HCT116 (cell line): ENCODE data around the gene DDT. TPM values are rescaled to one million over a fixed set of nuclear protein-coding genes. Genes with fewer than 3 reads are reported as not detected.

Source experiments
- ATAC-seq: fragments of 200-7000 bp; cut with Tn5 transposase; 2 replicates; pipeline ENCODE4 v1.9.1; 2020; ENCODE audit warnings: mild to moderate bottlenecking, moderate library complexity
- BruUV-seq: library from RNA; stranded (reverse); fragments of 400-500 nt; replicated peaks from 2 replicates; lab custom pipeline; 2021; lab: Mats Ljungman, UMichigan
- CTCF ChIA-PET: fragments of 300-600 bp; sonication (Branson Sonifier 250); formaldehyde crosslinking; loops from one replicate; lab custom pipeline; 2021; ENCODE audit warnings: antibody characterized with exemption; lab: Charles Lee
- POLR2A ChIA-PET: fragments of 300-600, 350-600 bp; sonication (Branson Sonifier 250); formaldehyde crosslinking; loops from one replicate; lab custom pipeline; 2021; ENCODE audit warnings: antibody characterized with exemption; lab: Charles Lee
- RAD21 ChIA-PET, 2 experiments: fragments of 300-600 bp; sonication (Branson Sonifier 250); formaldehyde crosslinking; loops; one replicate each; lab custom pipeline; 2023; ENCODE audit warnings: low total read pairs in 2 of 2; ENCODE audit not compliant: uncharacterized antibody in 2 of 2, unreplicated experiment in 2 of 2, low non-redundant PET in 1 of 2; lab: Charles Lee
- DNase-seq: peaks from one replicate; pipeline ENCODE4 v3.0.0-alpha.2; 2010; ENCODE audit warnings: low read depth, low spot score
- H2AFZ ChIP-seq: fragments of 200-600 bp; shearing (Covaris generic), sonication (generic); 2 replicates; pipeline ENCODE4 v1.6.1; 2017; ENCODE audit warnings: low read depth, mixed run types, mixed read lengths, antibody characterized with exemption, low read length; ENCODE audit not compliant: poor library complexity, severe bottlenecking
- H3K27ac ChIP-seq: 2 replicates; pipeline ENCODE4 v1.5.1; 2012; ENCODE audit warnings: low read depth, low read length
- H3K27me3 ChIP-seq: fragments of 200-600 bp; sonication (generic); 2 replicates; pipeline ENCODE4 v1.6.1; 2016; ENCODE audit warnings: mixed run types, low read length, mixed read lengths; ENCODE audit not compliant: insufficient read depth
- H3K36me3 ChIP-seq, 2 experiments: fragments of 200-500 bp in 1 of 2; fragments of 200-600 bp in 1 of 2; sonication (Bioruptor generic) in 1 of 2; sonication (generic) in 1 of 2; 2 replicates each; pipeline versions ENCODE4 v1.5.1 to v1.6.1; 2014 to 2016; ENCODE audit warnings: low read length in 2 of 2, inconsistent platforms in 1 of 2, mixed read lengths in 1 of 2, mixed run types in 1 of 2; ENCODE audit not compliant: insufficient read depth in 2 of 2, control insufficient read depth in 1 of 2
- H3K4me1 ChIP-seq, 2 experiments: fragments of 200-600 bp in 1 of 2; sonication (generic) in 1 of 2; 2 replicates each; pipeline versions ENCODE4 v1.5.1 to v1.6.1; 2012 to 2017; ENCODE audit warnings: low read length in 2 of 2, inconsistent platforms in 1 of 2, mild to moderate bottlenecking in 1 of 2, mixed read lengths in 1 of 2, mixed run types in 1 of 2, moderate library complexity in 1 of 2; ENCODE audit not compliant: insufficient read depth in 2 of 2, control insufficient read depth in 1 of 2
- H3K4me2 ChIP-seq: fragments of 200-600 bp; sonication (generic); 2 replicates; pipeline ENCODE4 v1.6.1; 2017; ENCODE audit warnings: mixed run types, low read length, mixed read lengths
- H3K4me3 ChIP-seq, 2 experiments: fragments of 200-600 bp in 1 of 2; sonication (generic) in 1 of 2; replicated peaks in 1 of 2; 2 replicates each; pipeline ENCODE4 v1.5.1; 2011 to 2016; ENCODE audit warnings: low read length in 2 of 2, control low read depth in 1 of 2, low read depth in 1 of 2, mild to moderate bottlenecking in 1 of 2, mixed read lengths in 1 of 2, mixed run types in 1 of 2
- H3K79me2 ChIP-seq: fragments of 200-600 bp; sonication (generic); 2 replicates; pipeline ENCODE4 v1.6.1; 2017; ENCODE audit warnings: mild to moderate bottlenecking, mixed run types, low read length, moderate library complexity, mixed read lengths; ENCODE audit not compliant: insufficient read depth
- H3K9ac ChIP-seq: fragments of 200-600 bp; sonication (generic); 2 replicates; pipeline ENCODE4 v1.6.1; 2016; ENCODE audit warnings: low read length, mixed read lengths
- H3K9me2 ChIP-seq: fragments of 200-600 bp; sonication (generic), shearing (Covaris generic); 2 replicates; pipeline ENCODE4 v1.6.1; 2017; ENCODE audit warnings: mixed run types, mild to moderate bottlenecking, moderate library complexity; ENCODE audit not compliant: insufficient read depth
- H3K9me3 ChIP-seq, 2 experiments: fragments of 200-500 bp in 1 of 2; fragments of 200-600 bp in 1 of 2; sonication (Bioruptor generic) in 1 of 2; sonication (generic) in 1 of 2; 2 replicates each; pipeline ENCODE4 v1.6.1; 2014 to 2017; ENCODE audit warnings: low read length in 2 of 2, mixed read lengths in 2 of 2, inconsistent platforms in 1 of 2, low read depth in 1 of 2, mild to moderate bottlenecking in 1 of 2, mixed run types in 1 of 2, moderate library complexity in 1 of 2; ENCODE audit not compliant: control insufficient read depth in 1 of 2, insufficient read depth in 1 of 2
- H4K20me1 ChIP-seq: fragments of 200-600 bp; sonication (generic), shearing (Covaris generic); 2 replicates; pipeline ENCODE4 v1.6.1; 2017; ENCODE audit warnings: mixed run types, mild to moderate bottlenecking, moderate library complexity; ENCODE audit not compliant: insufficient read depth
- ATF3 ChIP-seq: IDR thresholded peaks from 2 replicates; pipeline ENCODE4 v1.6.1; 2012
- CBX3 ChIP-seq: IDR thresholded peaks from 2 replicates; pipeline ENCODE4 v1.6.1; 2012; ENCODE audit warnings: low read depth
- EGR1 ChIP-seq: IDR thresholded peaks from 2 replicates; pipeline ENCODE4 v1.6.1; 2012; ENCODE audit warnings: low read depth
- ELF1 ChIP-seq: IDR thresholded peaks from 2 replicates; pipeline ENCODE4 v1.6.1; 2012; ENCODE audit warnings: low read depth, borderline replicate concordance
- JUND ChIP-seq: IDR thresholded peaks from 2 replicates; pipeline ENCODE4 v1.6.1; 2012
- MAX ChIP-seq: IDR thresholded peaks from 2 replicates; pipeline ENCODE4 v1.6.1; 2012
- POLR2A ChIP-seq: IDR thresholded peaks from 2 replicates; pipeline ENCODE4 v1.7.0; 2011; ENCODE audit warnings: borderline replicate concordance; ENCODE audit not compliant: insufficient read depth, insufficient read length; ENCODE audit errors: extremely low read depth
- RAD21 ChIP-seq: IDR thresholded peaks from 2 replicates; pipeline ENCODE4 v1.6.1; 2012; ENCODE audit warnings: low read depth, mild to moderate bottlenecking
- REST ChIP-seq: IDR thresholded peaks from 2 replicates; pipeline ENCODE4 v1.6.1; 2012; ENCODE audit warnings: low read depth
- SP1 ChIP-seq: IDR thresholded peaks from 2 replicates; pipeline ENCODE4 v1.6.1; 2012; ENCODE audit warnings: low read depth
- TCF7L2 ChIP-seq: IDR thresholded peaks from 2 replicates; pipeline ENCODE4 v1.7.0; 2011; ENCODE audit warnings: borderline replicate concordance, inconsistent platforms; ENCODE audit not compliant: insufficient read depth, insufficient read length; ENCODE audit errors: extremely low read depth
- YY1 ChIP-seq: IDR thresholded peaks from 2 replicates; pipeline ENCODE4 v1.6.1; 2011; ENCODE audit warnings: low read length, low read depth, moderate library complexity, mild to moderate bottlenecking; ENCODE audit not compliant: insufficient replicate concordance; ENCODE audit errors: extremely low read depth
- ZNF274 ChIP-seq: fragments of 200-500 bp; sonication (Bioruptor generic); IDR thresholded peaks from 2 replicates; pipeline ENCODE4 v1.6.1; 2014; ENCODE audit warnings: mild to moderate bottlenecking, low read depth, low read length, inconsistent platforms
- intact Hi-C: fragments of 100-400 bp; cut with micrococcal nuclease; formaldehyde crosslinking; loops from 2 replicates; pipeline ENCODE4 v1.10.0; 2022
- total RNA-seq: library from RNA; stranded (reverse); gene quantifications from one replicate; pipeline ENCODE4 v1.2.1, GENCODE V29; 2021; ENCODE audit not compliant: unreplicated experiment

DDT gene
- total RNA-seq, 1 experiment from 2014 or later, result 217 TPM

- H3K9ac ChIP-seq, result no peak within 1 kb of the TSS
- no peaks in the 10 kb centered on the region for H3K36me3 ChIP-seq
- no peaks in the 10 kb centered on the region; a peak in 1 of 4 replicates for H3K9me3 ChIP-seq
- no peaks in the 10 kb centered on the region for H4K20me1 ChIP-seq
- intact Hi-C loops, result loop anchor here (5.0 kb wide), 1 partner anchor 758 kb away; no protein-coding TSS in a partner anchor
- H3K27ac ChIP-seq, result no peak within 1 kb of the TSS
- ATAC-seq, result no peak
- H3K79me2 ChIP-seq, result no peaks in the 10 kb centered on the region
- POLR2A ChIA-PET, result no interaction called here
- no peak within 1 kb of the TSS for H3K4me2 ChIP-seq
- H3K4me3 ChIP-seq, result no peak within 1 kb of the TSS
- BruUV-seq, result no TSS peak
- TF ChIP-seq YY1 (no peak), SP1 (no peak), TCF7L2 (no peak), RAD21 (no peak), MAX (no peak), ZNF274 (no peak), POLR2A (no peak), REST (no peak), CBX3 (no peak), ELF1 (no peak), EGR1 (no peak), JUND (no peak), ATF3 (no peak)
- TF ChIP-seq, all 23 proteins: peak for 0
- no peaks in the 10 kb centered on the region for H3K27me3 ChIP-seq
- peaks cover 0 to 7% of the 10 kb centered on the region in 2 experiments; a peak in 2 of 4 replicates for H3K4me1 ChIP-seq
- DNase-seq, result no peak
- H2AFZ ChIP-seq, result no peak within 1 kb of the TSS
- CTCF ChIA-PET, result no interaction called here
- RAD21 ChIA-PET, result no interaction called here
- H3K9me2 ChIP-seq, result no peaks in the 10 kb centered on the region
Observed at GRCh38 chr22:24005201-24005600, 31.0 kb upstream of the DDT start, which contains the start of gene GSTT4. Gene GSTT4, minus strand, starts transcription at chr22:24005453. Its CDS starts 97 bp downstream, at chr22:24005356.
